PC-3 (cell line): ENCODE data around the gene PHRF1. TPM values are rescaled to one million over a fixed set of nuclear protein-coding genes. Genes with fewer than 3 reads are reported as not detected.

Experiments
- ATAC-seq: fragments of 200-7000 bp; cut with Tn5 transposase; 2 replicates; pipeline ENCODE4 v1.9.1; 2020; ENCODE audit warnings: mild to moderate bottlenecking, moderate library complexity
- BruUV-seq: library from RNA; stranded (reverse); fragments of 400-500 nt; replicated peaks from 2 replicates; lab custom pipeline; 2021; lab: Mats Ljungman, UMichigan
- CTCF ChIA-PET: fragments of 300-600 bp; sonication (Branson Sonifier 250); formaldehyde crosslinking; loops from one replicate; lab custom pipeline; 2022; ENCODE audit warnings: antibody characterized with exemption; lab: Charles Lee
- POLR2A ChIA-PET: fragments of 300-600 bp; sonication (Branson Sonifier 250); formaldehyde crosslinking; loops from one replicate; lab custom pipeline; 2022; ENCODE audit warnings: antibody characterized with exemption; ENCODE audit not compliant: unreplicated experiment; lab: Charles Lee
- DNase-seq: peaks from one replicate; pipeline ENCODE4 v3.0.0-alpha.2; 2015
- H2AFZ ChIP-seq: fragments of 300-600 bp; sonication (generic); 2 replicates; pipeline ENCODE4 v1.6.0; 2016; ENCODE audit warnings: antibody characterized with exemption, low read length
- H3F3A ChIP-seq: fragments of 300-600 bp; sonication (generic); one replicate; pipeline ENCODE4 v1.6.0; 2017; ENCODE audit warnings: antibody characterized with exemption, low read length, control low read depth, mild to moderate bottlenecking; ENCODE audit not compliant: unreplicated experiment
- H3K27ac ChIP-seq: fragments of 300-600 bp; sonication (generic); 2 replicates; pipeline ENCODE4 v1.5.1; 2016; ENCODE audit warnings: mild to moderate bottlenecking, low read length
- H3K27me3 ChIP-seq: fragments of 300-600 bp; sonication (generic); 2 replicates; pipeline ENCODE4 v1.6.1; 2016; ENCODE audit warnings: low read length, mixed read lengths
- H3K36me3 ChIP-seq: fragments of 300-600 bp; sonication (generic); 2 replicates; pipeline ENCODE4 v1.6.1; 2016; ENCODE audit warnings: low read depth, mixed run types, low read length, mixed read lengths
- H3K4me1 ChIP-seq: fragments of 300-600 bp; sonication (generic); 2 replicates; pipeline ENCODE4 v1.5.1; 2016; ENCODE audit warnings: low read length; ENCODE audit not compliant: insufficient read depth
- H3K4me2 ChIP-seq: fragments of 300-600 bp; sonication (generic); 2 replicates; pipeline ENCODE4 v1.6.0; 2016; ENCODE audit warnings: low read length
- H3K4me3 ChIP-seq: fragments of 300-600 bp; sonication (generic); 2 replicates; pipeline ENCODE4 v1.5.1; 2016; ENCODE audit warnings: mild to moderate bottlenecking, low read length, mixed read lengths
- H3K79me2 ChIP-seq: fragments of 300-600 bp; sonication (generic); 2 replicates; pipeline ENCODE4 v1.6.1; 2017; ENCODE audit warnings: low read length, mixed read lengths
- H3K9ac ChIP-seq: fragments of 300-600 bp; sonication (generic); 2 replicates; pipeline ENCODE4 v1.6.0; 2016; ENCODE audit warnings: mild to moderate bottlenecking, low read length
- H3K9me2 ChIP-seq: fragments of 300-600 bp; sonication (generic); replicated peaks from 2 replicates; pipeline ENCODE4 v1.6.1; 2016; ENCODE audit warnings: mixed run types, low read length, mixed read lengths
- H3K9me3 ChIP-seq: fragments of 300-600 bp; sonication (generic); 2 replicates; pipeline ENCODE4 v1.6.1; 2016; ENCODE audit warnings: low read length, mixed read lengths
- H4K20me1 ChIP-seq: fragments of 300-600 bp; sonication (generic); 2 replicates; pipeline ENCODE4 v1.6.1; 2016; ENCODE audit warnings: low read length, mixed read lengths
- EZH2 ChIP-seq: fragments of 300-600 bp; sonication (generic); IDR thresholded peaks from one replicate; pipeline ENCODE4 v1.6.1; 2017; ENCODE audit warnings: antibody characterized with exemption, mild to moderate bottlenecking, low read length; ENCODE audit not compliant: unreplicated experiment
- EZH2phosphoT487 ChIP-seq: fragments of 300-600 bp; sonication (generic); IDR thresholded peaks from 2 replicates; pipeline ENCODE4 v1.6.1; 2018; ENCODE audit warnings: mild to moderate bottlenecking, antibody characterized with exemption, low read length, borderline replicate concordance
- intact Hi-C: fragments of 100-400 bp; cut with micrococcal nuclease; formaldehyde crosslinking; loops from 2 replicates; pipeline ENCODE4 v1.9.0; 2023
- total RNA-seq: library from RNA; depleted of rRNA; stranded (reverse); fragments of >200 nt; gene quantifications from 2 replicates; pipeline ENCODE4 v1.2.3, GENCODE V29; 2014
- TF ChIP-seq, protein P1 (sequence below): fragments of 300-600 bp; sonication (generic); conservative IDR thresholded peaks from 2 replicates; pipeline ENCODE4 v1.5.1; 2017; ENCODE audit warnings: antibody characterized with exemption, low read depth, mild to moderate bottlenecking, low read length

The PHRF1 gene
- total RNA-seq, 1 experiment from 2014 or later = 41.4 TPM

DNA sequence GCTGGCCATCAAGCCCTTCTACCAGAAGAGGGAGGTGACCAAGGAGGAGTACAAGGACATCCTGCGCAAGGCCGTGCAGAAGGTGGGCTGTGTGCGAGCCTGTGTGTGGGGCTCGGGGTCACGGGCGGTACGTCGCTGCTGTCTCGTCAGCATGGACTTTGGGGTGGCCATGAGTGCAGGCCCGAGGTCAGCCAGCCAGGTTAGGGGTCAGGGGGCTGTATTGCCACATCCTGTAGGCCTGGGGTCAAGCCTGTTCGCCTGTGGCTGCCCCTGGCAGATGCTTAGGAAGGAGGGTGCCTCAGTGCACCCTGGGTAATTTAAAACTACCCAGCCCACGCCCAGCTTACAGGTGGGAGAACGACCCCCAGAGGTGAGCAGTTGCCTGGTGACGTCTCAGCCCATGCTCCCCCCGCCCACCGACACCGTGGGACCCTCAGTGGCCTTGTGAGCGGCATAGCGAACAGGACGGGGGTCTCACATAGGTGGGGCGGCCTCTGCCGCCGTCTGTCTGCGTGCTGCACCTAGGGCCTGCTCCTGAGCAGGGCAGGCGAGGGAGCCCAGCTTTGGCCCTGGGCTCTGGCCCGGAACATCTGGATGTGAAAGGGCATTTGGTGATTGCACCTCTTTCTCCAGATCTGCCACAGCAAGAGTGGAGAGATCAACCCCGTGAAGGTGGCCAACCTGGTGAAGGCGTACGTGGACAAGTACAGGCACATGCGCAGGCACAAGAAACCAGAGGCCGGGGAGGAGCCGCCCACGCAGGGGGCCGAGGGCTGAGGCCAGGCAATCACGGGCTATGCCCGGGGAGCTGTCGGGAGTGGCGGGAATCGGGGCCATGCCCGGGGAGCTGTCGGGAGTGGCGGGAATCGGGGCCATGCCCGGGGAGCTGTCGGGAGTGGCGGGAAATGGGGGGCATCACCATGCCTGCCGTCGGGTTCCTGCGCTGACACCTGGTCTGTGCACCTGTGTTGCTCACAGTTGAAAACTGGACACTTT lies 35.0 kb downstream of the PHRF1 start:
- CTCF ChIA-PET = no interaction called here
- intact Hi-C loops = loop anchor here (10.0 kb wide), 1 partner anchor 46 kb away; the partner anchor contains the start of genes LMNTD2 and RASSF7

DNA sequence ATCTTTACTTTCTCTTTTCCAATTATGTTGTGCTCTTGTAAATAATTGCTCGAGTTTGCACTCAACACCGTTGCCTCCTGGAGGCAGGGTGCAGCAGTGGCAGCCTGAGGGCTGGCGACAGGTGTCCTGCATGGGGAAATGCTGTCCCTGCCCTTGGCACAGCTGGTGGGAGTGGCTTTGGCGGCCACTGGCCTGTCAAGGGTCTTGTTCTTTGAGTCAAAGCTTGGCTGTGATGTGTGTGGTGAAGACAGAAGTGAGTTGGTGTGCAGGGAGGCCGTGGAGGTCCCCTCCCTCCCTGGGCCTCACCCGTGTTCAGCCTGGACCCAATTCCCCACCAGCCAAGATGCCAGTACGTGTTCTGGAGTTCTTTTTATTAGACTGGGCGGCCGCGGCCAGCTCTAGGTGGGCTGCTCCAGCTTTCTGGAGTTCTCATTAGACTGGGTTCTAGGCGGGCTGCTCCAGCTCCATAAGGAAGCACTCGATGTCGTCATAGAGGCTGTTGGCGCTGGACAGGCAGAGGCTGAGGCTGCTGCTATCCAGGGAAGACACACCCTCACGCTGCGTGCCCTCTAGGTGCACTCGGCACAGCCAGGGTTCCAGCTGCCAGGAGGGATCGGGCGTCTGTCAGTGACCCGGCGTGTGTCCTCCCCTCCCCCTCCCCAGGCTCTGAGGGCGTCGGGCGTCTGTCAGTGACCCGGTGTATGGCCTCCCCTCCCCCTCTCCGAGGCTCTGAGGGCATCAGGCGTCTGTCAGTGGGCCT lies 36.1 kb downstream of the PHRF1 start:
- no TSS peak for BruUV-seq
- intact Hi-C loops = loop anchor here (10.0 kb wide), 1 partner anchor 48 kb away; the partner anchor contains the start of genes LMNTD2 and RASSF7
- H4K20me1 ChIP-seq = peaks cover 18% of the 10 kb centered on the region

More for the DNA sequence above, 35.0 kb downstream of the PHRF1 start:
- H4K20me1 ChIP-seq = peaks cover 18% of the 10 kb centered on the region
- H3K79me2 ChIP-seq = peaks cover 8% of the 10 kb centered on the region; the same call in 1 of the 2 replicates
- H3K27me3 ChIP-seq = no peaks in the 10 kb centered on the region
- no peak overlapping the region for H3K4me3 ChIP-seq
- H3K9me3 ChIP-seq = no peaks in the 10 kb centered on the region
- DNase-seq = no peak
- no TSS peak for BruUV-seq
- H3K4me2 ChIP-seq = no peak overlapping the region
- H2AFZ ChIP-seq = no peak overlapping the region
- peaks cover 26% of the 10 kb centered on the region for H3K4me1 ChIP-seq
- no peaks in the 10 kb centered on the region for H3K9me2 ChIP-seq
- POLR2A ChIA-PET = no interaction called here
- TF ChIP-seq EZH2phosphoT487 (no peak), EZH2 (no peak)
- TF ChIP-seq, protein P1, sequence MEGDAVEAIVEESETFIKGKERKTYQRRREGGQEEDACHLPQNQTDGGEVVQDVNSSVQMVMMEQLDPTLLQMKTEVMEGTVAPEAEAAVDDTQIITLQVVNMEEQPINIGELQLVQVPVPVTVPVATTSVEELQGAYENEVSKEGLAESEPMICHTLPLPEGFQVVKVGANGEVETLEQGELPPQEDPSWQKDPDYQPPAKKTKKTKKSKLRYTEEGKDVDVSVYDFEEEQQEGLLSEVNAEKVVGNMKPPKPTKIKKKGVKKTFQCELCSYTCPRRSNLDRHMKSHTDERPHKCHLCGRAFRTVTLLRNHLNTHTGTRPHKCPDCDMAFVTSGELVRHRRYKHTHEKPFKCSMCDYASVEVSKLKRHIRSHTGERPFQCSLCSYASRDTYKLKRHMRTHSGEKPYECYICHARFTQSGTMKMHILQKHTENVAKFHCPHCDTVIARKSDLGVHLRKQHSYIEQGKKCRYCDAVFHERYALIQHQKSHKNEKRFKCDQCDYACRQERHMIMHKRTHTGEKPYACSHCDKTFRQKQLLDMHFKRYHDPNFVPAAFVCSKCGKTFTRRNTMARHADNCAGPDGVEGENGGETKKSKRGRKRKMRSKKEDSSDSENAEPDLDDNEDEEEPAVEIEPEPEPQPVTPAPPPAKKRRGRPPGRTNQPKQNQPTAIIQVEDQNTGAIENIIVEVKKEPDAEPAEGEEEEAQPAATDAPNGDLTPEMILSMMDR = no peak
- ATAC-seq = no peak
- no peak overlapping the region for H3K27ac ChIP-seq
- peaks cover 7% of the 10 kb centered on the region for H3F3A ChIP-seq
- H3K36me3 ChIP-seq = peaks cover 37% of the 10 kb centered on the region
- H3K9ac ChIP-seq = no peak overlapping the region

More for the DNA sequence above, 36.1 kb downstream of the PHRF1 start:
- DNase-seq (peak; percentile 53), ATAC-seq (no peak)
- Histone ChIP-seq H3K9me3 (no peaks in the 10 kb centered on the region), H3K9me2 (no peaks in the 10 kb centered on the region), H3K4me3 (no peak overlapping the region), H3K27me3 (no peaks in the 10 kb centered on the region), H3F3A (peaks cover 7% of the 10 kb centered on the region), H3K9ac (no peak overlapping the region), H3K4me2 (no peak overlapping the region), H3K36me3 (peaks cover 29% of the 10 kb centered on the region), H3K27ac (no peak overlapping the region), H2AFZ (no peak overlapping the region), H3K79me2 (peaks cover 8% of the 10 kb centered on the region; the same call in 1 of the 2 replicates), H3K4me1 (peaks cover 28% of the 10 kb centered on the region)
- CTCF ChIA-PET = no interaction called here
- no peak for TF ChIP-seq EZH2
- TF ChIP-seq EZH2phosphoT487 = no peak
- TF ChIP-seq, protein P1 = peak; percentile 47
- POLR2A ChIA-PET = no interaction called here
